Astrocyte (in vitro differentiated cells and primary cell): Measurements from ENCODE around the gene HMGN5. TPM values are rescaled to one million over a fixed set of nuclear protein-coding genes. Genes with fewer than 3 reads are reported as not detected.

ENCODE experiments used
- DNase-seq: peaks from one replicate; pipeline ENCODE4 v3.0.0-alpha.2; 2010; ENCODE audit warnings: low read depth
- FAIRE-seq: peaks from 2 replicates; lab custom pipeline; 2011; peaks lifted over from hg19 to GRCh38; lab: Jason Lieb, UNC
- H2AFZ ChIP-seq: 2 replicates; pipeline ENCODE4 v1.6.0; 2012; ENCODE audit warnings: low read depth, low read length, inconsistent platforms
- H3K27ac ChIP-seq: 2 replicates; pipeline ENCODE4 v1.5.1; 2011; ENCODE audit warnings: low read depth, low read length, inconsistent platforms
- H3K27me3 ChIP-seq: 2 replicates; pipeline ENCODE4 v1.6.0; 2011; ENCODE audit warnings: low read length, inconsistent platforms; ENCODE audit not compliant: insufficient read depth
- H3K36me3 ChIP-seq: 2 replicates; pipeline ENCODE4 v1.5.1; 2011; ENCODE audit warnings: low read length, inconsistent platforms; ENCODE audit not compliant: insufficient read depth
- H3K4me1 ChIP-seq: 2 replicates; pipeline ENCODE4 v1.5.1; 2011; ENCODE audit warnings: low read length, inconsistent platforms; ENCODE audit not compliant: insufficient read depth
- H3K4me2 ChIP-seq: 2 replicates; pipeline ENCODE4 v1.6.0; 2012; ENCODE audit warnings: low read length, inconsistent platforms
- H3K4me3 ChIP-seq: 2 replicates; pipeline ENCODE4 v1.5.1; 2011; ENCODE audit warnings: low read depth, mild to moderate bottlenecking, low read length, inconsistent platforms; ENCODE audit not compliant: insufficient read depth
- H3K79me2 ChIP-seq: 2 replicates; pipeline ENCODE4 v1.6.0; 2012; ENCODE audit warnings: mild to moderate bottlenecking, low read length, inconsistent platforms; ENCODE audit not compliant: insufficient read depth
- H3K9ac ChIP-seq: 2 replicates; pipeline ENCODE4 v1.6.0; 2012; ENCODE audit warnings: mild to moderate bottlenecking, low read length, inconsistent platforms
- H3K9me3 ChIP-seq: 2 replicates; pipeline ENCODE4 v1.5.1; 2012; ENCODE audit warnings: low read depth, mild to moderate bottlenecking, low read length, inconsistent platforms; ENCODE audit not compliant: insufficient read depth
- H4K20me1 ChIP-seq: 2 replicates; pipeline ENCODE4 v1.6.0; 2012; ENCODE audit warnings: low read length, inconsistent platforms; ENCODE audit not compliant: insufficient read depth
- H3K27ac Mint-ChIP-seq: one replicate; pipeline ENCODE4 v1.8.0; 2021; ENCODE audit warnings: mild to moderate bottlenecking, mixed read lengths; ENCODE audit not compliant: unreplicated experiment
- H3K27me3 Mint-ChIP-seq: one replicate; pipeline ENCODE4 v1.8.0; 2021; ENCODE audit warnings: low read depth, mixed read lengths; ENCODE audit not compliant: unreplicated experiment
- H3K36me3 Mint-ChIP-seq: one replicate; pipeline ENCODE4 v1.8.0; 2021; ENCODE audit warnings: low read depth, mixed read lengths; ENCODE audit not compliant: unreplicated experiment
- H3K4me1 Mint-ChIP-seq: one replicate; pipeline ENCODE4 v1.8.0; 2021; ENCODE audit warnings: low read depth, mixed read lengths; ENCODE audit not compliant: unreplicated experiment
- H3K4me3 Mint-ChIP-seq: one replicate; pipeline ENCODE4 v1.8.0; 2021; ENCODE audit warnings: mild to moderate bottlenecking, moderate library complexity, mixed read lengths; ENCODE audit not compliant: unreplicated experiment
- H3K9me3 Mint-ChIP-seq: one replicate; pipeline ENCODE4 v1.8.0; 2021; ENCODE audit warnings: mild to moderate bottlenecking, mixed read lengths; ENCODE audit not compliant: unreplicated experiment
- EZH2 ChIP-seq: IDR thresholded peaks from 2 replicates; pipeline ENCODE4 v1.6.1; 2012; ENCODE audit warnings: mild to moderate bottlenecking, low read length, inconsistent platforms; ENCODE audit not compliant: insufficient read depth
- total RNA-seq: library from RNA; stranded (reverse); gene quantifications from 2 replicates; pipeline ENCODE4 v1.2.1, GENCODE V29; 2021
- TF ChIP-seq, protein P1 (sequence below): IDR thresholded peaks from 2 replicates; pipeline ENCODE4 v1.5.1; 2011; ENCODE audit warnings: low read depth, mild to moderate bottlenecking, inconsistent platforms, low read length, moderate library complexity; ENCODE audit not compliant: insufficient read depth

HMGN5 gene
- total RNA-seq, 1 donor from 2014 or later, result 3.9 TPM

DNA sequence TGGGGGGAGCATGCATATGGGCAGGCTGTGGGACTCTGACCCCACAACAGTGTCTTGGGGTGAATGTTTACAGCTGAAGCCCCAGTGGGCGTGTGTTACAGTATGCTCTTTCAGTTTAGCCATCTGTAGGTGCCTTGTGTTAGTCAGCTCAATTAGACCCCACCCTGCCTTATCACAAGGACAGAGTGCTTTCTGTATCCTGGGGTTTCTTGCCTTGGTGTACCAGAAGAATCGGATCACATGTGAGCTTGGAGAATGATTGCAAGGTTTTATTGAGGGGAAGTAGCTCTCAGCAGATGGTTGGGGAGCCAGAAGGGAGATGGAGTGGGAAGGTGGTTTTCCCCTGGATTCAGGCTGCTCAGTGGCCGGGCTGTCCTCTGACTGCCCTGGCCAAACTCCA lies 27.5 kb upstream of the HMGN5 start:
- Mint-ChIP-seq H3K9me3 (no peaks in the 10 kb centered on the region), H3K27me3 (no peaks in the 10 kb centered on the region), H3K36me3 (no peaks in the 10 kb centered on the region), H3K4me1 (peaks cover 6% of the 10 kb centered on the region), H3K27ac (no peak overlapping the region), H3K4me3 (no peak overlapping the region)
- no peak overlapping the region for H3K4me3 ChIP-seq
- H3K4me1 ChIP-seq, result no peaks in the 10 kb centered on the region
- no peaks in the 10 kb centered on the region for H4K20me1 ChIP-seq
- H3K9me3 ChIP-seq, result no peaks in the 10 kb centered on the region
- H3K36me3 ChIP-seq, result no peaks in the 10 kb centered on the region
- H3K9ac ChIP-seq, result no peak overlapping the region
- no peaks in the 10 kb centered on the region for H3K27me3 ChIP-seq
- DNase-seq (no peak), FAIRE-seq (no peak)
- H3K4me2 ChIP-seq, result no peak overlapping the region
- peaks cover 23% of the 10 kb centered on the region for H3K79me2 ChIP-seq
- H2AFZ ChIP-seq, result no peak overlapping the region
- H3K27ac ChIP-seq, result no peak overlapping the region
- TF ChIP-seq EZH2, result no peak
- TF ChIP-seq, protein P1, sequence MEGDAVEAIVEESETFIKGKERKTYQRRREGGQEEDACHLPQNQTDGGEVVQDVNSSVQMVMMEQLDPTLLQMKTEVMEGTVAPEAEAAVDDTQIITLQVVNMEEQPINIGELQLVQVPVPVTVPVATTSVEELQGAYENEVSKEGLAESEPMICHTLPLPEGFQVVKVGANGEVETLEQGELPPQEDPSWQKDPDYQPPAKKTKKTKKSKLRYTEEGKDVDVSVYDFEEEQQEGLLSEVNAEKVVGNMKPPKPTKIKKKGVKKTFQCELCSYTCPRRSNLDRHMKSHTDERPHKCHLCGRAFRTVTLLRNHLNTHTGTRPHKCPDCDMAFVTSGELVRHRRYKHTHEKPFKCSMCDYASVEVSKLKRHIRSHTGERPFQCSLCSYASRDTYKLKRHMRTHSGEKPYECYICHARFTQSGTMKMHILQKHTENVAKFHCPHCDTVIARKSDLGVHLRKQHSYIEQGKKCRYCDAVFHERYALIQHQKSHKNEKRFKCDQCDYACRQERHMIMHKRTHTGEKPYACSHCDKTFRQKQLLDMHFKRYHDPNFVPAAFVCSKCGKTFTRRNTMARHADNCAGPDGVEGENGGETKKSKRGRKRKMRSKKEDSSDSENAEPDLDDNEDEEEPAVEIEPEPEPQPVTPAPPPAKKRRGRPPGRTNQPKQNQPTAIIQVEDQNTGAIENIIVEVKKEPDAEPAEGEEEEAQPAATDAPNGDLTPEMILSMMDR, result no peak

DNA sequence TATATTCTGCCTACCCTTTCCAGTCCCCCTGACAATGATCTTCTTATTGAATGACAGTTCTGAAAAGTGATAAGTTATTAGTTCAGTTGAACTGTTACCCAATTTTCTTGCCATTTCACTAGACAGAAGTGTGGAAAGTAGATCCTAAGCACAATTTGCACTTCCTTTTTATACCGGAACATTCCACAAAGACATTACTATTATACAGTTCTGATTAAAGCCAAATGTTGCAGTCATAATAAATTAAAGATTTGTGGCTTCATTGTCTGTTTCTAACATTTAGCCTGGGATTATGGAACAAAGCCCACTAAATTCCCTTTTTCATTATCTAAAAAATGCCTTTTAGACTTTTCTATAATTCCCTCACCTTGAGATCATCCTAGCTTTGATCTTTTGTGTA lies 14.0 kb upstream of the HMGN5 start:
- no peaks in the 10 kb centered on the region for H3K27me3 ChIP-seq
- no peaks in the 10 kb centered on the region for H3K36me3 ChIP-seq
- Mint-ChIP-seq H3K4me3 (no peak overlapping the region), H3K36me3 (no peaks in the 10 kb centered on the region), H3K27me3 (no peaks in the 10 kb centered on the region), H3K9me3 (no peaks in the 10 kb centered on the region), H3K4me1 (no peaks in the 10 kb centered on the region), H3K27ac (no peak overlapping the region)
- no peak overlapping the region for H2AFZ ChIP-seq
- H3K9ac ChIP-seq, result no peak overlapping the region
- DNase-seq, result no peak
- H3K79me2 ChIP-seq, result peaks cover 19% of the 10 kb centered on the region
- H3K4me2 ChIP-seq, result no peak overlapping the region
- TF ChIP-seq, protein P1, result no peak
- TF ChIP-seq EZH2, result no peak
- no peak overlapping the region for H3K4me3 ChIP-seq
- FAIRE-seq, result peak; percentile 80
- H3K27ac ChIP-seq, result no peak overlapping the region
- H4K20me1 ChIP-seq, result peaks cover 10% of the 10 kb centered on the region
- no peaks in the 10 kb centered on the region for H3K9me3 ChIP-seq
- no peaks in the 10 kb centered on the region for H3K4me1 ChIP-seq

- Histone ChIP-seq H3K9me3 (no peaks in the 10 kb centered on the region), H3K9ac (no peak overlapping the region), H2AFZ (no peak overlapping the region), H3K27ac (no peak overlapping the region), H3K4me2 (no peak overlapping the region), H3K27me3 (no peaks in the 10 kb centered on the region), H3K4me3 (no peak overlapping the region), H3K4me1 (no peaks in the 10 kb centered on the region), H3K36me3 (no peaks in the 10 kb centered on the region), H4K20me1 (peaks cover 3% of the 10 kb centered on the region), H3K79me2 (peaks cover 45% of the 10 kb centered on the region)
- Mint-ChIP-seq H3K4me3 (no peak overlapping the region), H3K27me3 (no peaks in the 10 kb centered on the region), H3K9me3 (no peaks in the 10 kb centered on the region), H3K36me3 (no peaks in the 10 kb centered on the region), H3K4me1 (peaks cover 6% of the 10 kb centered on the region), H3K27ac (no peak overlapping the region)
- DNase-seq (no peak), FAIRE-seq (no peak)
- TF ChIP-seq EZH2, result no peak
- TF ChIP-seq, protein P1, result no peak
Measured at GRCh38 chrX:81208916-81209315, 7.2 kb upstream of the HMGN5 start.
